ENCODE results near the gene PRUNE2.
"Not testable (repeated sequence)": the region's sequence is repeated elsewhere in the genome, so short reads cannot be mapped to it uniquely, and the experiment has no call there.

PRUNE2 gene

DNA sequence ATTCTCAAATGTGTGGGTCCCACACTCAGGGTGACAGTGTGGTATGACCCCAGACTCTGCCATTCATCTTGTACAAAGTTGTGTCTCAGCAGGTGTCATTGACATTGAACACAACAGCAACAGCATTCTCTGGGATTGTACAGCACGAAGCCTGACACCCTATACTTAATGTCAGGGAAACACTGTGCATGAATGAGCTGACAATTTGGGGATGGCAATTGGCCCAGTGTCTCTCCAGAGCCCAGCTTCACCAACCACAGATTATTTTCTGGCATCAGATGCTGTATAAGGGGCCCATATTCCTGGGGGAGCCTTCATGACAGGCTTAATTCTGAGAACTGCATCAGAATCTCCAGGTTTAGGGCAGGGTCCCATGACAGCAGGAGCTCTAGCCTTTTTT lies 303.7 kb downstream of the PRUNE2 start:
- TF ChIP-seq, protein P1, sequence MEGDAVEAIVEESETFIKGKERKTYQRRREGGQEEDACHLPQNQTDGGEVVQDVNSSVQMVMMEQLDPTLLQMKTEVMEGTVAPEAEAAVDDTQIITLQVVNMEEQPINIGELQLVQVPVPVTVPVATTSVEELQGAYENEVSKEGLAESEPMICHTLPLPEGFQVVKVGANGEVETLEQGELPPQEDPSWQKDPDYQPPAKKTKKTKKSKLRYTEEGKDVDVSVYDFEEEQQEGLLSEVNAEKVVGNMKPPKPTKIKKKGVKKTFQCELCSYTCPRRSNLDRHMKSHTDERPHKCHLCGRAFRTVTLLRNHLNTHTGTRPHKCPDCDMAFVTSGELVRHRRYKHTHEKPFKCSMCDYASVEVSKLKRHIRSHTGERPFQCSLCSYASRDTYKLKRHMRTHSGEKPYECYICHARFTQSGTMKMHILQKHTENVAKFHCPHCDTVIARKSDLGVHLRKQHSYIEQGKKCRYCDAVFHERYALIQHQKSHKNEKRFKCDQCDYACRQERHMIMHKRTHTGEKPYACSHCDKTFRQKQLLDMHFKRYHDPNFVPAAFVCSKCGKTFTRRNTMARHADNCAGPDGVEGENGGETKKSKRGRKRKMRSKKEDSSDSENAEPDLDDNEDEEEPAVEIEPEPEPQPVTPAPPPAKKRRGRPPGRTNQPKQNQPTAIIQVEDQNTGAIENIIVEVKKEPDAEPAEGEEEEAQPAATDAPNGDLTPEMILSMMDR (IDR thresholded peaks at IDR 0.05; ENCODE audit: low read depth, low read length, missing control alignments): no peak
- DNase-seq (ENCODE audit: low read depth): no peak
- no peak overlapping the region for H3K4me3 ChIP-seq (ENCODE audit: low read depth, low read length)
- in situ Hi-C loops (cut with HindIII; ENCODE audit: low sequenced_read_pairs): no loop called here

DNA sequence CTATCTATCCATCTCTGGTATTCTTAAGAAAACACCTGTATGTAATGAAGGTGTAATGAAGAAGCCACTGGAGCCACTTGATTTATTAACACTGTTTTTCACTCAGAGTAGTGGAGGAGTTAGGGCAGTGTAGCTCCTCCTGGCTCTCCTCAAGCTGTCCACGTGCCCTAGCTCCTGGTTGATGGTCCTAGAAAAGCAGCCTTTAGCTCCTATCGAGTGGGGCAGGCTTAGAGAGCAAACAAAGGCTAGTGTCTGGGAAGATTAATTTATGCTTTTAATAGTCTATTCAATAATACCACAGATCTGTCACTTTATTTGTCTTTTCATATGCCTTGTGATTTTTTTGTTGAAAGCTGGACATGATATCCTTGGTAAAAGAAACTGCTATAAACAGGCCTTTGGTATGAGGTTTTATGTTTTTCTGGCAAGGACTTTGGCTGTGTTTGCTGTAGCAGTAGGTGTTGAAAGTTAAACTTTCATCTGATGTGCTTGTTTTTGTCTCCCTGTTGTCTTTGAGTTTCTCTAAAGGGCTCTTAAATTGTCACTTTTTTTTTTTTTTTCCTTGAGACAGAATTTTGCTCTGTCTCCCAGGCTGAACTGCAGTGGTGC lies 305.8 kb downstream of the PRUNE2 start:
- TF ChIP-seq, protein P1 (IDR thresholded peaks at IDR 0.05; ENCODE audit: low read depth, low read length, missing control alignments): no peak
- in situ Hi-C loops (cut with HindIII; ENCODE audit: low sequenced_read_pairs): no loop called here
- DNase-seq (ENCODE audit: low read depth): no peak
- no peak overlapping the region for H3K4me3 ChIP-seq (ENCODE audit: low read depth, low read length)

DNA sequence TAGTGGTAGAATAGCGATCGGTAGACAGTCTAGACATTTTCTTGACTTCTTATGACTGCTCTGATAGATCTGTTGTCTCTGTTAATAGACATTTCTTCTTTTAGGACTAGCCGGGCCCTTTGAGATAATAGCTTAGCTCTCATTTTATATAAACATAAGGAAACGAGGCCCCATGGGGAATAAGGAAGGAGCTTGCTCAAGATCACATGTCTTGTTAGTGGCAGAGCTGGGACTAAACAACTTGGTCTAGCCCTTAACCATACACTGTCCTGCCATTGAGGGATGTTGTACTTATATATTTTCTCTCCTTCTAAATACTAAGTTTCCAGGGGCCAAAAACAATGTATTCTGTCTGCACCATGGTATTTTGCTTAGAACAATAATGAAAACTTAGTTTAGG lies 306.9 kb downstream of the PRUNE2 start:
- H3K4me3 ChIP-seq (ENCODE audit: low read depth, low read length): no peak overlapping the region
- TF ChIP-seq, protein P1 (IDR thresholded peaks at IDR 0.05; ENCODE audit: low read depth, low read length, missing control alignments): no peak
- DNase-seq (ENCODE audit: low read depth): no peak
- in situ Hi-C loops (cut with HindIII; ENCODE audit: low sequenced_read_pairs): no loop called here

DNA sequence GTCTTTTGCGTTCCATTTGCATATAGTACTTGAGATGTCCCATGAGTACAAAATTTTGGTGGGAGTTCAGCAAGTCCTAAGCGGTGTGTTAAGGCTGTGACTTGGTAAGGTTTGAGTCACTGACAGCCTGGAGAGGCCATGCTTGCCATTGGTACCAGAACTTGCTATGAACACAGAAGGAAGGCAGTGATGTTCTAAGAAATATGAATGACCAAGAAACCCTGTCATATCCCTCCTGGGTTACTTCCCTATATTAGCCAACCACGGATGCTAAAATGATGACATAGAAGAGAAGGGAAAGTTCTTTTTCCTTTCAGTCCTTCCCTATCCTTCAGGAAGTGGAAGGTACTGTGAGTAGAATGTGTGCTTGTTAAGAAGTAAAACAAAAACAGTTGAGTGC lies 310.3 kb downstream of the PRUNE2 start:
- DNase-seq (ENCODE audit: low read depth): no peak
- TF ChIP-seq, protein P1 (IDR thresholded peaks at IDR 0.05; ENCODE audit: low read depth, low read length, missing control alignments): no peak
- in situ Hi-C loops (cut with HindIII; ENCODE audit: low sequenced_read_pairs): no loop called here
- no peak overlapping the region for H3K4me3 ChIP-seq (ENCODE audit: low read depth, low read length)

DNA sequence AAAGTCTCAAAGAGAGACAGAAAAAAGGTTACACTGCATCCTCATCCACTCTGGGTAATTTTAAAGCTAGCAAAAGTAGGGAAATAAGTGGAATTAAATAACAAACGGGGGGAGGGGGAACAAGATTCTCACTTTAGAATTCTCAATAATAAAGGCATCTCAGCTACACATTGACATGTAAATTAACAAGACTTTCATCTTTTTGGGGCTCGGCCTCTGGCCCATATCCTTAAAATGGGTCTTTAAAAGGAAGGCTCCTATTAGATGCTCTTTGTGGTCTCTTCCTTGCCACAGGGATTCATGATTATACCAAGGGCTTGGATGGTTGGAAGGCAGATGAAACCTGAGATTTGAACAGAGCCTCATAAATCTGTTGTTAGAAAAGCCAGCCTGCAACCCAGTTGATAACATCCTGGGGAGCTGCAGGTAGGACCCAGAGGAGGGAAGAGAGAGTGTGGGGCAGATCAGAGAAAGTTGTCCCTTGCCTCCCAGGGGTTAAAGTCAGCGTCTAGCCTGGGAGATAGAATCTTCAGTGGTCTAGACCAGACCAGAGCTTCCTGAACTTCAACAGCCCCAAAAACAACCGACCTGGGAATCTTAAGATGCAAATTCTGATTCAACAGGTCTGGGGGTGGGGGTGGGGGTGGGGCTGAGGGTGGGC lies 311.0 kb downstream of the PRUNE2 start:
- DNase-seq (ENCODE audit: low read depth): no peak
- H3K4me3 ChIP-seq (ENCODE audit: low read depth, low read length): no peak overlapping the region
- TF ChIP-seq, protein P1 (IDR thresholded peaks at IDR 0.05; ENCODE audit: low read depth, low read length, missing control alignments): no peak
- in situ Hi-C loops (cut with HindIII; ENCODE audit: low sequenced_read_pairs): no loop called here

DNA sequence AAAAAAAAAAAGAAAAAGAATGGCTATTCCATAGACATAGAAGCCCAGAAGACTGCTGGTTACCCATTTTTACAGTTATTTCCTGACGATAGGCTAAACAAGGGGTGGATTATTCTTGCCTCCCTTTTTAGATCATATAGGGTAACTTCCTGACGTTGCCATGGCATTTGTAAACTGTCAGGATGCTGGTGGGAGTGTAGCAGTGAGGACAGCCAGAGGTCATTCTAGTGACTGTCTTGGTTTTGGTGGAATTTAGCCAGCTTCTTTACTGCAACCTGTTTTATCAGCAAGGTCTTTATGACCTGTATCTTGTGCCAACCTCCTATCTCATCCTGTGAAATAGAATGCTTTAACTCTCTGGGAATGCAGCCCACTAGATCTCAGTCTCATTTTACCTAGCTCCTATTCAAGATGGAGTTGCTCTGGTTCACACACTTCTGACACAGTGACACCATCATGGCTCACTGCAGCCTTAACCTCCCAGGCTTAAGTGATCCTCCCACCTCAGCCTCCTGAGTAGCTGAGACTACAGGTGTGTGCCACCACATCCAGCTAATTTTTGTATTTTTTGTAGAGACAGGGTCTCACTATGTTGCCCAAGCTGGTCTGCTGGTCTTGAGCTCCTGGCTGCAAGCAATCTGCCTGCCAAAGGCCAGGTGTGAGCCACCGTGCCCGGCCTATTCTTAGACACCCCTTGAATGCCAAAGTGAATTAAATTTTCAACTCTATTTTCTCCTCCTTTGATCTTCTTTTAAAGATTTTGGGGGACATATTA lies 311.8 kb downstream of the PRUNE2 start:
- in situ Hi-C loops (cut with HindIII; ENCODE audit: low sequenced_read_pairs); H3K4me3 ChIP-seq (ENCODE audit: low read depth, low read length); DNase-seq (ENCODE audit: low read depth): not testable (repeated sequence)

DNA sequence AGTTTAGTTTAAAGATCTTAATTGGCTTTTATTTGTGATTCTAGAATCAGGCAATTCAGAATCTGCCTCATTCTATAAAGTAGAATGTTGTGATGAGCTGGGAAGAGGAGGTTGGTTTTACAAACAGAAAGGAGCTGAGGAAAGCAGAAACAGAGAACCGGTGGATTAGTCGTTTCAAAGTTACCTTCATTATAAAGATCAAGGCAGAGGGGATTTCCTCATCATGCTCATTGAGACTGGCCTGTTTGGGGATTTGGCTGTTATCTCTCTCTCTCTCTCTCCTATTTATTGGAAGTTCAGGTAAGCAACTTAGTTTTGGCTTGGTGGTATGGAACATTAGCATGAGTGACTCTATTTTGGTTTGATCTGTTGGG lies 313.0 kb downstream of the PRUNE2 start:
- in situ Hi-C loops (cut with HindIII; ENCODE audit: low sequenced_read_pairs): no loop called here
- DNase-seq (ENCODE audit: low read depth): no peak

More for the DNA sequence above, 313.0 kb downstream of the PRUNE2 start:
- TF ChIP-seq, protein P1 (IDR thresholded peaks at IDR 0.05; ENCODE audit: low read depth, low read length, missing control alignments): no peak
- no peak overlapping the region for H3K4me3 ChIP-seq (ENCODE audit: low read depth, low read length)

All from astrocyte of the cerebellum (primary cell).